GM12801 (cell line): ENCODE data around the gene GLCCI1.

Experiments
- CTCF ChIP-seq: IDR thresholded peaks from one replicate; pipeline ENCODE4 v1.5.1; 2011; ENCODE audit warnings: control low read depth; ENCODE audit not compliant: insufficient read length; ENCODE audit errors: extremely low read depth

Gene GLCCI1

GRCh38 chr7:8109196-8110022 lies 140.8 kb downstream of the GLCCI1 start:
- no peak for TF ChIP-seq CTCF

GRCh38 chr7:8111282-8111960 lies 142.8 kb downstream of the GLCCI1 start:
- no peak for TF ChIP-seq CTCF

- TF ChIP-seq CTCF, result no peak
These were observed 144.1 kb downstream of the GLCCI1 start for GRCh38 chr7:8112685-8113084.

GRCh38 chr7:8113184-8113583 lies 144.6 kb downstream of the GLCCI1 start:
- TF ChIP-seq CTCF, result no peak

GRCh38 chr7:8114175-8114574 lies 145.6 kb downstream of the GLCCI1 start:
- TF ChIP-seq CTCF, result no peak

GRCh38 chr7:8115547-8116402 lies 147.2 kb downstream of the GLCCI1 start:
- no peak for TF ChIP-seq CTCF

GRCh38 chr7:8117195-8117594 lies 148.6 kb downstream of the GLCCI1 start:
- no peak for TF ChIP-seq CTCF
